Duodenal mucosa (tissue), 2 donors: ENCODE measurements around the gene CMIP.

Experiments
- H3K27ac ChIP-seq: one replicate; pipeline ENCODE4 v1.7.0; 2013; ENCODE audit warnings: low read depth, low read length
- H3K27me3 ChIP-seq, 2 donors: one replicate each; pipeline ENCODE4 v1.7.0; 2013; ENCODE audit warnings: low read length in 2 of 2, control low read depth in 1 of 2; ENCODE audit not compliant: insufficient read depth in 2 of 2, control insufficient read depth in 1 of 2
- H3K36me3 ChIP-seq, 2 donors: one replicate each; pipeline ENCODE4 v1.7.0; 2013; ENCODE audit warnings: low read length in 2 of 2, control low read depth in 1 of 2; ENCODE audit not compliant: insufficient read depth in 2 of 2, control insufficient read depth in 1 of 2
- H3K4me1 ChIP-seq, 2 donors: one replicate each; pipeline ENCODE4 v1.7.0; 2013; ENCODE audit warnings: low read length in 2 of 2, control low read depth in 1 of 2; ENCODE audit not compliant: insufficient read depth in 2 of 2, control insufficient read depth in 1 of 2
- H3K4me3 ChIP-seq, 2 donors: one replicate each; pipeline ENCODE4 v1.7.0; 2013; ENCODE audit warnings: low read length in 2 of 2, low read depth in 1 of 2
- H3K9ac ChIP-seq, 2 donors: one replicate each; pipeline ENCODE4 v1.7.0; 2013; ENCODE audit warnings: low read length in 2 of 2, low read depth in 1 of 2
- H3K9me3 ChIP-seq, 2 donors: one replicate each; pipeline ENCODE4 v1.7.0; 2013; ENCODE audit warnings: low read length in 2 of 2, control low read depth in 1 of 2; ENCODE audit not compliant: control insufficient read depth in 1 of 2

The CMIP gene

DNA sequence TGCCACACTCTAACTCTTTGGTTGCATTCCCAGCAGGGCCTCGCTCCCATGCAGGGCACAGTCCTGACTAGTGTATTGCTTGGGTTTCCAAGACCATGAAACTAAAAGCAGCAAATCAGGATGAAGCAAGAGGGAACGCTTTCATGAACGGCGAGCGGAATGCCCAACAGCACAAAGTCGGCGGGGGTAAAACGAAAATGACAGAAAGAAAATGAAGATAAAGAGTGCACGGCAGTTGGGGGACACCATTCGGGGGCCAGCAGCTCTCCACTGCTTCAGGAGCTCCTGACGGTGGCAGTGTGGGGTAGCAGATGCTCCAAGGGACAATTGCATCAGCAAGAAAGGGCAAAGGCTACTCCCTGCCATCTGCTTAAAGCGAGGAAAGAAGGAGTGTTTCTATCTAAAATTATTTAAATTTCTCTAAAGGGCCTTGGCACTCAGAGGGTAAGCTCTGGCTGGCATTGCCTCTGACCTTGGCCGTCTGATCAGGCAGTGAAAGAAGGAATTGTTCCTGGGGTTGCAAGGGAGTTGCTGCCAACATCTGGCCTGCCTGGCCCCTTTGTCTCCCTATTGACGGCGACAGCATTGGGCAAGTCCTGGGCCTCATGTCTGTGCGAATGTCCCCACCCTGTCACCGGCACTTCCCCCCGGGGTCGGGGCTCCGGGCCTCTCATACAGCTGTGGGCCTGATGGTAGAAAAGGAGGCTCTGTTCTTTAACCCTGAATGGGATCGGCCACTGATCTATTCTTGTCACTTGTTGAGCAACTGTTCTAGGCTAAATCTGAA is 138.2 kb downstream of the CMIP start:
- Histone ChIP-seq H3K36me3 (peaks cover 0 to 6% of the 10 kb centered on the region in 2 donors), H3K27ac (no peak overlapping the region), H3K9ac (peak overlapping the region; percentile 44 to 65), H3K4me3 (peak overlapping the region in 1 of 2 donors; percentile 1), H3K27me3 (no peaks in the 10 kb centered on the region), H3K9me3 (no peaks in the 10 kb centered on the region), H3K4me1 (peaks cover 39 to 48% of the 10 kb centered on the region in 2 donors)

DNA sequence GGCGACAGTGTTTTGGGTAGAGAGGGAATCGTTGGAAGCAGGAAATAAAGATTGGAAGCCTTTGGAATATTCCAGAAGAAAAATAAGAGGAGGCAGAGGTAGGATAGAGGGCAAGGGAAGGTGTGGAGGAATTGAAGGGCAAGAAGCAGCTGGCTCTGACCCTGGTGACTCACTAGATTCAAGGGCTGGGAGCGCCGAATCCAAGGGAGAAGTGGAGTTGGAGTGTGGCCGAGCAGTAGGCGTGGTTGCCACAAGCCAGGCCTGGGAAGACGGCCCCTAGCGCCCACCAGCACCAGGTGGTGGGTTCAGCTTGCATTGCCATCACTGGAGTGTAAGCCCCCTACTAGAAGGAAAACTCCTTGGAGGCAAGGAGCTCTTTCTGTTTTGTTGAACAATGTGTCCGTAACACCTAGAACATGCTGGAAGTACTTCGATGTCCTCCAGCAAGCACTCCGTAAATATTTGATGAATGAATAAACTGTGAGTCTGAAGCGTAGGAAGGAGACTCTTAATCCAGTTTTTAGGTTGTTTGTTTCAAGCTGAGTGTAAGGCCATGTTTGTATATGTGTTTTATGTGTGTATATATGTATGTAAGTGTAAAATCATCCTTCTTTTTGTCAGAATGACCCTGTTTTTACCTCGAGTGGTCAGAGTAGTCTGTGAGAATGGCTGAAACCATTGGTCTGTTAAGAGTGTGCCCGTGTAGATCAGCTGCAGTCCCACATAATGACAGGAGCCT is 139.5 kb downstream of the CMIP start:
- H3K36me3 ChIP-seq: peaks cover 0 to 7% of the 10 kb centered on the region in 2 donors
- H3K9me3 ChIP-seq: no peaks in the 10 kb centered on the region
- H3K4me3 ChIP-seq: peak overlapping the region in 1 of 2 donors; percentile 1
- H3K4me1 ChIP-seq: peaks cover 39 to 48% of the 10 kb centered on the region in 2 donors
- peak overlapping the region in 1 of 2 donors; percentile 44 for H3K9ac ChIP-seq
- H3K27me3 ChIP-seq: no peaks in the 10 kb centered on the region
- H3K27ac ChIP-seq: peak overlapping the region; percentile 32

DNA sequence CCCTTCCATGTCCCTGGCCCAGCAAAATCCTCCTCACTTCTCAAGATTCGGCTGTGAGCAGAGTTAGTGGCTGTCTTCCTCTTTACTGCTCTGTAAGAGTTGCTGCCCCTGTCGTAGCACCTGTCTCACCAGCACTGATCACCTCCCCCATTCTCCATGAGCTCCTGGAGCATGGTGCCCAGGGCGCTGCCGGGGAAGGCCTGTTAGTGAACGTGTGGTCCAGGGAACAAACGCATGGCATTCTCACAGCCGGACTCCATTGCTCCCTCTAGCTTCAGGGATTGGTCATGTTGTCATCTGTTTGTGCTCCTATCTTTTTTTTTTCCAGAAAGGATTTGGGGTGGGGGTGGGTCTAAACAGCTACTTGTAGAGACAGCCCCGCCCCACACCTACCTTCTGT is 141.2 kb downstream of the CMIP start:
- peaks cover 0 to 7% of the 10 kb centered on the region in 2 donors for H3K36me3 ChIP-seq
- H3K27me3 ChIP-seq: no peaks in the 10 kb centered on the region
- no peak overlapping the region for H3K27ac ChIP-seq
- no peak overlapping the region for H3K4me3 ChIP-seq
- H3K4me1 ChIP-seq: peaks cover 39 to 46% of the 10 kb centered on the region in 2 donors
- peak overlapping the region in 1 of 2 donors; percentile 35 for H3K9ac ChIP-seq
- H3K9me3 ChIP-seq: no peaks in the 10 kb centered on the region

DNA sequence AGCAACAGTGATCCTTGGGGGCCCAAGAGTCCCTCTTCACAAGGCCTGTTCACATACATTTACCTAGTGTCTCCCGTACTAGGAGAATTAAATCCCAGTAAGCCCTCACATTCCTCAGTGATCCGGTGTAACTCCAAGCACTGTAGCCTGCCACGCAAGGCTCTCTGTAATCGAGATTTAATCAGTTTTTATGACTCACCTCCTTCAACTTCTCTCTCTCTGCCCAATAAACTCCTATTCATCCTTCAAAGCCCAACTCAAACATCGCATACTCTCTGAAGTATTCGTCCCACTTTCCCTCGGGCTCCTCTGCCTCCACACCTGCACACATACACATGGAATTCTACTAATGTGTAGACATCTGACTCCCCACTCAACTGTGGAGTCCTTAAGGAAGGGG is 141.8 kb downstream of the CMIP start:
- peaks cover 0 to 7% of the 10 kb centered on the region in 2 donors for H3K36me3 ChIP-seq
- H3K27ac ChIP-seq: no peak overlapping the region
- no peaks in the 10 kb centered on the region for H3K9me3 ChIP-seq
- peaks cover 40 to 44% of the 10 kb centered on the region in 2 donors for H3K4me1 ChIP-seq
- H3K4me3 ChIP-seq: no peak overlapping the region
- H3K9ac ChIP-seq: no peak overlapping the region
- H3K27me3 ChIP-seq: no peaks in the 10 kb centered on the region

DNA sequence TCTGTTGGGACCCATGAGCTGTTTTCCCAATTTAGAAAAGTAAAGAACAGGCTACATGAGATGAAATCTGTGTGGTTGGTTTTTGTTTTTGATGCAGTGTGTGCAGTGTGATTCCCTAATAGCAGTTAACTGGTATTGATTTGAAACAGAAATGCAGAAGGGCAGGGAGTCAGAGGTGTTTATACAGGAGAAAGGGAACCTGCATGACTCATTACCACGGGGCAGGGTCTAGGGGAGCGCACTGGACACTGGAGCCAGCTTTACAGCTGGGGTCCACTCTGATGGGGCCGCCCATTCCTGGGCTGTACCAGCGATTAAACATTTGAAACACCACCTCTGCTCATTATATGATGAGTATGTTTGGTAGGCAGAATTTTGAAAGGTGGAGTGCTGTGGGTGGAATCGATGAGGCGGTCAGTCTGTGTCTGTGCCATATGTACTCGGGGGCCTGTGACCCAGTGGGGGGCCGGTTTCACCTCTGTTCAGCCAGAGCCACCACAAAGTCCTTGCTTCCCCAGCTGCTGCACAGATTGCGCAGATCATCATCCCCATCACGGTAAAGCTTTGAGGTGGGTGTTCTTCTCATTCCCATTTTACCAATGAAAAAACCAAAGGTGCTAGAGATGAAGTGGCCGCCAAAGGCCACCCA is 142.5 kb downstream of the CMIP start:
- Histone ChIP-seq H3K4me1 (peaks cover 39 to 41% of the 10 kb centered on the region in 2 donors), H3K27ac (no peak overlapping the region), H3K4me3 (no peak overlapping the region), H3K9ac (no peak overlapping the region), H3K9me3 (no peaks in the 10 kb centered on the region), H3K27me3 (no peaks in the 10 kb centered on the region), H3K36me3 (peaks cover 0 to 7% of the 10 kb centered on the region in 2 donors)

DNA sequence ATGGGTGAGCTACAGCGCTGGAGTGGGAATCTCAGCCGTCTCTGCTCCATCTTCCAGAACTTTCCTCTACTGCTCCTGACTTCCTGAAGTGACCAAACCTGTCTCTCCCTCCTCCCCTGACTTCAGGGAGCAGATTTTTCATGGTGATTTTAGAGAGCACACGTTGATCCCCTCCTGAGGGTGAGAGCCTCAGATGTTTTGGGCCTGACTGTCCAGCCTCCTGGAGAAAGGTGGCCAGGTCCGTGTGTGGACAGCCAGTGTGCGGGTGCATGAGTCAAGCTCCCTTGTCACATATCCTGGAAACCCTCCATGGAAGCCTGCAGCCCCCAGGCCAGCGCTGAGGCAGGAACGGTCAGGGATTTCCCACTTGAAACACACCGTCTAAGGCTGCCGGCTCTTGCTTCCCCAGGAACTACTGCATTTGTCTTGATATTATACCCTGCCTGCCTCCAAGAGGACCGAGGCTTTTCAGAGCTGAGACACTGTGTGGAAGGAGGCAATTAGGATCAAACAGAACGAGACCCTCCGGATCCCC is 143.1 kb downstream of the CMIP start:
- Histone ChIP-seq H3K36me3 (peaks cover 0 to 7% of the 10 kb centered on the region in 2 donors), H3K4me1 (peaks cover 38 to 39% of the 10 kb centered on the region in 2 donors), H3K9me3 (no peaks in the 10 kb centered on the region)

DNA sequence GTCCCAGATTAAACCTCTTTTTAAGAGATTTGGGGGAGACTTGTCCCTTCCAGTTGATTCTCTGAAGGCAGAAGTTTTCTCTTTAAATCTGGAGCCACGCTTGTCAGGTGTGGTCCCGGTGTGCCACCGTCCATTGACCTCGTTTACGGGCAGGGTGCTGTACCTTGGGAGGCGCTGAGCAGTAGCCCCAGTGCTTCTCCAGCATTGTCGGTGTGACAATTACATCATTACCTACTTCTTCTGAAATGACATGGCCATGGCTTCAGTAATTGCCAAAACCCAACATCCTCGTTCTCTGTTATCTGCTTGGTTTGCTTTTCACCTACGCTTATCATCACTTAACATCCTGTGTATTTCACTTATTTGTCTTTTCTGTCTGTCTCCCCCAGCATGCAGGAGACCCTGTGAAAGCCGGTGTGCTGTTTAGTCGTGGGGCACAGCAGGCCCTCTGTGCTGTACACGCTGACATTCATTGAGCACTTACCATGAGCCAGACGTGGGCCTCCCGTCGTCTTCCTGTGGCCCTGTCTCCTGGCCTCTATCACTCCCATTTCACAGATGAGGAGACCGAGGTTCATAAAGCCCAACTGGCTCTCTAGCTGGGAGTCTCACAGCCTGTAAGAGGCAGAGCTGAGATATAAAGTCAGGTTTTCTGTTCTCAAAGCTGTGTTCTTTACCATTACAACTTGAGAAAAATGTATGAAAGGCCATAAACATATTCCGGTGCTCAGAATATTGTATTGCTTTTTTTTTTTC is 143.9 kb downstream of the CMIP start:
- H3K4me1 ChIP-seq: peaks cover 38 to 39% of the 10 kb centered on the region in 2 donors
- peaks cover 0 to 7% of the 10 kb centered on the region in 2 donors for H3K36me3 ChIP-seq
- H3K4me3 ChIP-seq: no peak overlapping the region
- H3K9ac ChIP-seq: no peak overlapping the region
- no peak overlapping the region for H3K27ac ChIP-seq
- H3K27me3 ChIP-seq: no peaks in the 10 kb centered on the region
- H3K9me3 ChIP-seq: no peaks in the 10 kb centered on the region

More for the DNA sequence above, 143.1 kb downstream of the CMIP start:
- Histone ChIP-seq H3K9ac (no peak overlapping the region), H3K27ac (no peak overlapping the region), H3K4me3 (no peak overlapping the region), H3K27me3 (no peaks in the 10 kb centered on the region)

DNA sequence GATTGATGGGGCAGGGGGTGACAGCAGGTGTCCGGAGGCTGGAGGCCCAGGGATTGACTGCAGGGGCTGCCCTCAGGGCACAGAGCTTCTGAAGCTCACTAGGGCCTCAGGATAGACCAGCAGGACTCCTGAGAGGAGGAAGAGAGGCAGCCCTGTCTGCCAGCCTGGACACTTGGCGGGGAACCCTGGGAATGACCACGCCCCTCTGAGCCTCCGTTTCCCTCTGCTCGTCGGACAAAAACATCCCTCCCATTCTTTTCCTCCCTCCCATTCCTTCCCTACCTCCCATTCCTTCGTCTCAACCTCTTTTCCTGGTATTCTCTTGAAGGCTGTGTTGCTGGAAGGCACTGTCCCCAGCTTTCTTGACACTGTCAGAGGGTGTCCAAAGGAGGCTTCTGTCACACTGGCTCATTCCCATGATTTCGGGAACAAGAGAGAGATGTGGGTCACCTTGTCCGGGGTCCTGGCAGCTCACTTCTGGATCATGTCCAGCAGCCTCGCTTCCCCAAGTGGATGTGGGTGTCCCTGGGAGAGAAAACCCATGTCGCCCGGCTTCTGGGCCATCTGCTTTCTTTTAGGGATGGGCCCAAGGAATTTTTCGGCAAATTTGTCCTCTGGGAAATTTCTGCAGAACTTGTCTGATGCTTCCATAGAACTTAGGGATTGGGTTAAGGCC is 145.5 kb downstream of the CMIP start:
- Histone ChIP-seq H3K27me3 (no peaks in the 10 kb centered on the region), H3K36me3 (peaks cover 0 to 4% of the 10 kb centered on the region in 2 donors), H3K27ac (no peak overlapping the region), H3K4me1 (peaks cover 27 to 34% of the 10 kb centered on the region in 2 donors), H3K9me3 (no peaks in the 10 kb centered on the region), H3K9ac (no peak overlapping the region), H3K4me3 (no peak overlapping the region)
